Measurements from ENCODE around the gene ZNF57.
"Not testable (repeated sequence)": the region's sequence is repeated elsewhere in the genome, so short reads cannot be mapped to it uniquely, and the experiment has no call there.

The ZNF57 gene

DNA sequence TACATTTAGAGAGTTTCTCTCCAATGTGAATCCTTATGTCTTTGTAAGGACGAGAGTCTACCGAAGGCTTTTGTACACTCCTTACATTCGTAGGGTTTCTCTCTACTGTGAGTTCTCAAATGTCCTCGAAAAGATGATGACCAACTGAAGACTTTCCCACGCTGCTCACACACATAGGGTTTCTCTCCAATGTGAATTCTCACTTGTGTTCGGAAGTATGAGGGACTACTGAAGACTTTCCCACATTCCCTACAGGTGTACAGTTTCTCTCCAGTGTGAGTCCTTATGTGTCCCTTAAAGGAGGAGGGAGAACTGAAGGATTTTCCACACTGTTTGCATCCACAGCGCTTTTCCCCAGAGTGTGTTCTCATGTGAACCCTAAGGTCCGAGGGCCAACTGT, 4.0 kb upstream of the ZNF57 start:
- DNase-seq (ENCODE audit: low read depth): no peak

DNA sequence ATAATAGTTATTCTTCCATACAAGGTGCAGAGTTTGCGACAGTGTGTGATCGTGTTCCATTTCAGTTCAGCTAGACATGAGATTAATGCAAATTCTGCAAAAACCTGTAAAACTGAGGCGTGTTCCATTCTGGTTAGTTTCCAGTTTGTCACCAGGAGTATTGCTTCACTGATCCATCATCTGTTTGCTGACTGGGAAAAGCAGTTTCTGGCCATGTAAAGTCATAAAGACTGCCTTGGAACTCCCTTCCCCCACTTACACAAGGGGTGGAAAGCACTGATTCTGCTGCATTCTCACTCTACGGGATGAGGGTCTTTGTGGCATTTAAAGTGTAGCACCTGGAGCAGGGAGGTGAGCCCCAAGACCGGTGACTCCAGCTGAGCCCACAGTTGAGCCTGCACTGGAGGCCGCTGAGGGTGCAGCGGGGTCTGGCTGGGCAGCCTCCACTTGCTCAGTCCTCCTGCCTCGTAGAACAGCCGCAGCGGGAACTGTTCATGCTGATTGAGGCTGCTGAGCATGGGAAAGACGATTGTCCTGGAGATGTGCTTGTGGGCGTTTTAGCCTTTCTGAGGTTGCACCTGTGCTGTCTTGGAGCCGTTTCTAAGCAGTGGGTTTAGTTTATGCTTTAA, 2.0 kb downstream of the ZNF57 start:
- DNase-seq (ENCODE audit: low read depth): no peak

DNA sequence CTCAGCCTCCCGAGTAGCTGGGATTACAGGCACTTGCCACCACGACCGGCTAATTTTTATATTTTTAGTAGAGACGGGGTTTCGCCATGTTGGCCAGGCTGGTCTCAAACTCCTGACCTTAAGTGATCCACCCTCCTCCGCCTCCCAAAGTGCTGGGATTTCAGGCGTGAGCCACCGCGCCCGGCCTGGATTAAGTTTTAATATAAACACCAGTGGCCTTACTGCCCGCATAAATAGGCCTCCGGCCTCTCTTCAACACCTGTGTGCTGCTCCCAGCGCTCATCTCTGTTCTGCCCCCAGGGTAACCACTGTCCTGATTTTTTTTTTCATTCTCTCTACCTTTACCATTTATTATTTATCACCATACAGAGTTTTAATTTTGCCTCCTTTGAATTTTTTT, 2.6 kb downstream of the ZNF57 start:
- not testable (repeated sequence) for DNase-seq (ENCODE audit: low read depth)

DNA sequence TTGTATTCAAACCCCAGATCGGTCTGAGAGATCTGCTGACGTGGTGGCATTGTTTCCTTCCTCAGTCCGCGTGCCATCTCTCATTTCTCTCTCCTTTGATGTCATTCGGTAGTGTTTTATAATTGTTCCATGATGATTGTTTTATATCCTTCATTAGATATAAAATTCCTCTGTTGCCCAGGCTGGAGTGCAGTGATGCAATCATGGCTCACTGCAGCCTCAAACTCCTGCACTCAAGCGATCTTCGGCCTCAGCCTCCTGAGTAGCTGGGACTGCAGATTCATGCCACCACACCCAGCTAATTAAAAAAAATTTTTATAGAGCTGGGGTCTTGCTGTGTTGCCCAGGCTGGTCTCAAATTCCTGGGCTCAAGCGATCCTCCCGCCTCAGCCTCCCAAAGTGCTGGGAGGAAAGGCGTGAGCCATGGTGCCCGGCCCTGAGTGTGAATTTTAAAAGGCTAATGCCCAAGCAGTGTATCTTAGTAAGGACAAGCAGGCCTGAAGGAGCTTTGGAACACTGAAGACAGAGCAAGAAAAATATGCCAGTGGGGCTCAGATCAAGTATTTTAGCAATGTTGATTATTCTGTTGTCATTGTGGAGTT, 5.3 kb downstream of the ZNF57 start:
- DNase-seq (ENCODE audit: low read depth): no peak

DNA sequence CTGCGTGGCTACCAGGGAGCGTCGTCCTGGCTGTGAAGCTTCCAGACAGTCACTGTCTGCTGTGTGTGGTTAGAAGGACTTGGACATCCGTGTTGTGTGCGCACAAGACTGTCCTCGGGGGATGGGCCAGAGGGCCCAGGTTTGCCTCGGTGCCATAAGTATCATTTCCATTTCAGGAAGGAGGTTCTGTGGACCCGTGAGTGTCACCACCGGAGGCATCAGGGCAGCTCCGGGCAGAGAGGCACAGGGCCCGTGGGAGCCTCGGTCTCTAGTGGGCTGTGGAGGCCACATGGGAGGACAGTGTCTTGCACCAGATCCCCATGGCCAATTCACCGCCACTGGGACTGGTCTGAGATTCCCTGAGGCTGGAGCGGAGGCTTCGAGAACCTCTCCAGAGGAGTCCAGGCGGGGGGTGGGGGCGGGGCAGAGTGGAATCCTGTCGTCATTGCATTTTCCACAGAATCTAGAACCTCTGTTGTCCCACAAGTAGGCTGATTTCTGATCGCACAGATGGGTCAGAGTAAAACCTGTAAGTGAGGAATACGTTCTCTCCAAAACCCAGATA, 6.0 kb downstream of the ZNF57 start:
- DNase-seq (ENCODE audit: low read depth): no peak

DNA sequence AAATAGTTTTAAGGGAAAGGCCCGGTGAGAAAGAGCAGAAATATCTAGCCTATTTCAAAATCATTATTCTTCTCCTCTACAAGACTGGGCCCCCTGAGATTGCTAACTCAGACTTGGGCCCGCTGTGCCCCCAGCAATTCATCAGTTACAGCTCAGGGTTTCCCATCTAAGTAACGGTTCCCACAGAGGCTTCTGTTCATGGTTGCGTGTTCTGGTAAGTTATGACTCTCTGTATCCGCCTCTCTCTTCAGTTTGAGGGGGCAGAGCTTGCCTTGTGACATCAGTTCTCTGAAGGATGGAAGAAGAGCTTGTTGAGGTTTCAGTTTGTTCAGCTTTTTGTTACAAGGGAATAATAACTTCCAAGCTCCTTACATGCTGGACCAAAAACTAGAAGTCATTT, 11.6 kb downstream of the ZNF57 start:
- DNase-seq (ENCODE audit: low read depth): no peak

DNA sequence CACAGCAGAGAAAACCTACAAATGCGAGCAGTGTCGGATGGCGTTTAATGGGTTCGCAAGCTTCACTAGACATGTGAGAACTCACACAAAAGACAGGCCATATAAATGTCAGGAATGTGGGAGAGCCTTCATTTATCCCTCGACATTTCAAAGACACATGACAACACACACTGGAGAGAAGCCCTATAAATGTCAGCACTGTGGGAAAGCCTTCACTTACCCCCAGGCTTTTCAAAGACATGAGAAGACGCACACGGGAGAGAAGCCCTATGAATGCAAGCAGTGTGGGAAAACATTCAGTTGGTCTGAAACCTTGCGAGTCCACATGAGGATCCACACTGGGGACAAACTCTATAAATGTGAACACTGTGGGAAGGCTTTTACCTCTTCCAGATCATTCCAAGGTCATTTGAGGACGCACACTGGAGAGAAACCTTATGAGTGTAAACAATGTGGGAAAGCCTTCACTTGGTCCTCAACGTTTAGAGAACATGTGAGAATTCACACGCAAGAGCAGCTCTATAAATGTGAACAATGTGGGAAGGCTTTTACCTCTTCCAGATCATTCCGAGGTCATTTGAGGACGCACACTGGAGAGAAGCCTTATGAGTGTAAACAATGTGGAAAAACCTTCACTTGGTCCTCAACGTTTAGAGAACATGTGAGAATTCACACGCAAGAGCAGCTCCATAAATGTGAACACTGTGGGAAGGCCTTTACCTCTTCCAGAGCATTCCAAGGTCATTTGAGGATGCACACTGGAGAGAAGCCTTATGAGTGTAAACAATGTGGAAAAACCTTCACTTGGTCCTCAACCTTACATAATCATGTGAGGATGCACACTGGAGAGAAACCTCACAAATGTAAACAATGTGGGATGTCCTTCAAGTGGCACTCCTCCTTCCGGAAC, 16.8 kb downstream of the ZNF57 start:
- no peak for DNase-seq (ENCODE audit: low read depth)

DNA sequence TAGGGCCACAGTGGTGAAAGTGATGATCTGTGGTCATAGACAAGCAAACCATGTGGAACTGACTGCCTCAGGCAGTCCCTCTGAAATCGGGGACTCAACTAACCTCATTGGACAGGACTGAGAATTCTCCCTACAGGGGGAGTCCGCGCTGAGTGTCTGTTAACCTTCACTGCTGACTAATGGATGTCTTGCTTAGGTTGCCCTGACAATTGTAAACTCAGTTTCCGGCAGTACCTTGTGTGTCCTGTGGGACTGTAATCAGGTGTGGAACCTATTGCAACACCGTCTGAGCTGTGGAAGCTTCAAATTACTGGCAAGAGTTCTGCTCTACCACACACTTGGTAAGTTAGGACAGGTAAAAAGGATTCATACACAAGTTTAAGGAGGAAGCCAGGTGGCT, 22.3 kb downstream of the ZNF57 start:
- DNase-seq (ENCODE audit: low read depth): no peak

DNA sequence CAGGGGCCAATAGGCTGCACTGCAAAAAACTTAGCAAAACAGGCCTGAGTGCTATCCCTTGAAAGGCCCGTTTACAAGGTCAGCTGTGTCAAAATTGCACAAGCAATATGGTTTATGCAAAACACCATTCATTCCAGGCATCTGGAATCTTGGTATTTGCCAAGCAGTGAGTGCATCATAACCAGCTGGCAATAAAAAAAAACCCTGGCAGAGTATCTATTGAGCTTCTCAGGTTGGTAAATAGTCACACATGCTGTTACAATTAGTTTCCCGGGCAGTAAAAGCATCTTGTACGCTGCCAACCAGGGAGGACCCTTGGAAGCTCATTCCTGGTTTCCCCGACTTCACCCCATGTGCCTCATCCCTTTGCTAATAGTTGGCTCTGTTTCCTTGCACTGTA, 22.8 kb downstream of the ZNF57 start:
- DNase-seq (ENCODE audit: low read depth): no peak

DNA sequence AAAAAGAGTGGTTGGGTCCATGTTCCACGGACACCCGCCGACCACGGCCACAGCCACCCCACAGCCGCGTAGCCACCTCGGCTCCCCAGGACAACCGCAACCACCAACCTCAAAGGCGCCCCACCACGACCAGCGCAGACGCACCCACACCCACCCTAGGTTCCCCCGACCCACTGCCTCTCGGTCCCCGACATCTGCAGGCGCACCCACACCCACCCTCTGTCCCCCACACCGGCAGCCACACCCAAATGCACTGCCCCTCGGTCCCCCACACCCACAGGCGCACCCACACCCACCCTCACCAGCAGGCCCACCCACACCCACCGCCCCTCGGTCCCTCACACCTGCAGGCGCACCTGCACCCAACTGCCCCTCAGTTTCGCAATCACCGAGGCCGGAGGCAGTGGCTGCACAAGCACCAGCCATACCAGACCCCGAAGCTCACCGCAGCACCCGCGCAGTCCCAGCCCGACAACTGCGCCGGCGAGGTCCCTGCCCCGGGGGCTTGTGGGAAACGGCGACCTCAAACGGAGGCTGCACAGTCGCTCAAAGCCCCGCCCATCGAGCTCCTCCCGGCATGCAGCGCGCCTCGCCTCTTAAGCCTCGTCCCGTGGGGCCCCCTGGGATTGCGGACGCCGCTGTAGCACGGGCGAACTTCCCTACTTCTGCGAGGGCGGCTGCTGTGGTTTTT, 25.8 kb downstream of the ZNF57 start:
- no peak for DNase-seq (ENCODE audit: low read depth)

DNA sequence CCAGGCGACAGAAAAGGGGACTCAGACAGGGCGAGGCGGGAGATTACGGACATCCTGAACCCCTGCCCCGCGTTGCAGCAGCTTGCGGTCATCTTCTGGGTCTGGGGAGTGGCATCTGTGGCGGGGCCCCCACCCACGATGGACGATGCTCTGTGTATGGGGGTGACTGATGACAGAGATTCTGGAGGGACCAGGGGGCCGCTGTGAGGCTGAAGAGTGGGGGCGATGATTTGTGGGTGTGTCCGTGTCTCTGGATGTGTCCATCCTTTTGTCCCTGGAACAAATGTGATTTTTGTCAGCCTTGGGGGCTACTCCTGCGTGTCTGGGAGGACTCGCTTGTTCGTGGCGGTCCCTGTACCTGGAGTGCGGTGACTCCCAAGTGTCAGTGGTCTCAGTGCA, 26.3 kb downstream of the ZNF57 start:
- no peak for DNase-seq (ENCODE audit: low read depth)

DNA sequence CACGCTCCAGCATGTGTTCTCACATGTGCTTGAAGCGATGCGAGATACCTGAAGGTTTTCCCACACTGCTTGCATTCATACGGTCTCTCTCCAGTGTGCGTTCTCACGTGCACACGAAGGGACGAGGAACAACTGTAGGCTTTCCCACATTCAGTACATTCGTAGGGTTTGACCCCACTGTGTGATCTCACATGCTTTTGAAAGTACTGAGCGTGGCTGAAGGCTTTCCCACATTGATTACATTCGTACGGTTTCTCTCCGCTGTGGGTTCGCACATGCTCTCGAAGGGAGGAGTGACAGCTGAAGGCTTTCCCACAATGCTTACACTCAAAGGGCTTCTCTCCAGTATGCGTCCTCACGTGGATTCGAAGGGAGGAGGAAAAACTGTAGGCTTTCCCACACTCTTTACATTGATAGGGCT, 32.8 kb downstream of the ZNF57 start:
- DNase-seq (ENCODE audit: low read depth): no peak

DNA sequence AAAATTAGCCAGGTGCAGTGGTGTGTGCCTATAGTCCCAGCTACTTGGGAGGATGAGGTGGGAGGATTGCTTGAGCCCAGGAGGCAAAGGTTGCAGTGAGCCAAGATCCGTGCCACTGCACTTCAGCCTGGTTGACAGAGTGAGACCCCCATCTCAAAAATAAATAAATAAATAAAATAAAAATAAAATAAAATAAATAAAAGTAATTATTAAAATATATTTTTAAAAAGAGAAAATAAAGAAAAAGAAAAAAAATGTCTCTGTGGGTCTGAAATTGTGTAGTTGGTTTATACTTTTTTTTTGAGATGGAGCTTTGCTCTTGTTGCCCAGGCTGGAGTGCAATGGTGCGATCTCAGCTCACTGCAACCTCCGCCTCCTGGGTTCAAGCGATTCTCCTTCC, 35.1 kb downstream of the ZNF57 start:
- DNase-seq (ENCODE audit: low read depth): not testable (repeated sequence)

DNA sequence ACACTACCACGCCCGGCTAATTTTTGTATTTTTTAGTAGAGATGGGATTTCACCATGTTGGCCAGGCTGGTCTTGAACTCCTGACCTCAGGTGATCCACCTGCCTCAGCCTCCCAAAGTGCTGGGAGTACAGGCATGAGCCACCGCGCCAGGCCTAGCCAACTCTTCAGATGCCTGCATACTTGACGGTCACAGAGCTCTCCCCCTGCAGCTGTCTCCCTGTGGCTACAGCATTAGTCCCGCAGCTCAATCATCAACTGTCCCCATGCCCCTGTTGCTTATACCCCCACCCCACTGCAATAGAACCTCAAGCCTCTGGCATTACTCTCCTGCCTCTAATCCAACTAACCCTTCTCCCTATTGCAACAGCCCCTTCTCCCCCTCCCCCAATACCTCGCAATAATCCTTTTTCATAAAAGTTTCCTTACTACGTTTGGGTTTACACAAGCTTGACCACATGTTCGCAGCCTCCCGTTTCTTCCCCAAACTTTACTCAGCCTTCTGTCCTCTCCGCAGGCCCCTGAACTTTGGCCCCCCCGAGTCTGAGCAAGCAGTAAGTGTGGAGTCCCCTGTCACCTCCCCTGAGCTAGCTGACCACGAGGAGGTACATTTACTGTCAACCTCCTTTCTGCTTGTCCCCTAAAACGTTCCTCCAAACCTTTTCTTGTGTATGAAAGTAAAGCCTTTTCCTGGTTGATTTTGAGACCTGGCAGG, 42.4 kb downstream of the ZNF57 start:
- no peak for DNase-seq (ENCODE audit: low read depth)

DNA sequence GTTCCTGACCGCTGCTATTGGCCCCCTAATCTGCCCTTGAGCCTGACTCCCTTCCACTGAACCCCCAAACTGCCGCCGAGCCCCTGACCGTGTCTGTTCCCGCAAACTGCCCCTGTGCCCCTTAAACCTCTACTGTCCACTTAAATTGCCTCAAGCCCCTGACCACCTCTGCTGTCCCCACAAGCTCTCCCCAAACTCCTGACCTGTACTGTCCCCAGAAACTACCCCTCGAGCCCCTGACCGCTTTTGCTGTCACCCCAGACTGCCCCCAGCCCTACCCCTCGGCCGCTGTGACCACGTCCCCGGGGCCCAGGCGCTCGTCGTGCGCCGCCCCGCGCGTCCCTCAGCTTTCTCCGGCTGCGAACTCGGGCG, 43.7 kb downstream of the ZNF57 start:
- DNase-seq (ENCODE audit: low read depth): no peak

DNA sequence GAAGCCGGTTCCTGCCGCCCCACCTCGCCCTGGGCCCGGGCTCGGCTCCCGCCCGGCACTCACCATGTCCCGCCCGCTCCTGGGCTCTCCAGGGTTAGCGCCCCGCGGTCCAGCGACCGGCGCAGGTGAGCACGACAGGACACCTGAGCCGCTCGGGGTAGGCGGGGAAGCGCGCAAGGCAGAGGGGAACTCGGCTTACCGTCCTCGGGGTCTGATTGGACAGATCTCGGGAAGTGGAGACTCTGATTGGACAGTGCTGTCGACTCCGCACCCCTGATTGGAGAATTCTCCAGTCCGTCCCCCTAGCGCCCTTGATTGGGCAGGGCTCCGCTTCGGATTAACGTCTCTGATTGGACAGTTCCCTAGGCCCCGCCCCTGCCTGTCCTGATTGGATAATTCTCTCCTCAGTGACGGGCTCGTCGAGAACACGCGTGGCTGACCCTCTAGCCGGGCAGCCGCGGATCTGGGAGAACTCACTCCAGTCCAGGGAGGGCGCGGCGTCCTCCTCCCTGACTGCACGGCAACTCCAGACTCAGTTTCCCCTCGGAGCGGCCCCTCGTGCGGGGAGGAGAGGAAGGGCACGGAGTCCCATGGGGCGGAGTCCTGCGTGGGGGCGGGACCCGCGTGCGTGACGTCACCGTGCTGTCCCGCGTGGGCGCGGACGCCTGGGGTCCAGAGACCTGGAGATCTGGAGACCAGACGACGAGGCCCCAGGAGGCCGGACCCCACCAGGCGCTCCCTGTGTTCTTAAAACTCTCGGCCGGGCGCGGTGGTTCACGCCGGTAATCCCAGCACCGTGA, 44.2 kb downstream of the ZNF57 start, which contains the start of gene ZNF77:
TSS of gene ZNF77 (minus strand) at position 197 of the 800 bp plus-strand sequence. CDS start at position 66, 131 bp downstream.
- peak; percentile 89 for DNase-seq (ENCODE audit: low read depth)

DNA sequence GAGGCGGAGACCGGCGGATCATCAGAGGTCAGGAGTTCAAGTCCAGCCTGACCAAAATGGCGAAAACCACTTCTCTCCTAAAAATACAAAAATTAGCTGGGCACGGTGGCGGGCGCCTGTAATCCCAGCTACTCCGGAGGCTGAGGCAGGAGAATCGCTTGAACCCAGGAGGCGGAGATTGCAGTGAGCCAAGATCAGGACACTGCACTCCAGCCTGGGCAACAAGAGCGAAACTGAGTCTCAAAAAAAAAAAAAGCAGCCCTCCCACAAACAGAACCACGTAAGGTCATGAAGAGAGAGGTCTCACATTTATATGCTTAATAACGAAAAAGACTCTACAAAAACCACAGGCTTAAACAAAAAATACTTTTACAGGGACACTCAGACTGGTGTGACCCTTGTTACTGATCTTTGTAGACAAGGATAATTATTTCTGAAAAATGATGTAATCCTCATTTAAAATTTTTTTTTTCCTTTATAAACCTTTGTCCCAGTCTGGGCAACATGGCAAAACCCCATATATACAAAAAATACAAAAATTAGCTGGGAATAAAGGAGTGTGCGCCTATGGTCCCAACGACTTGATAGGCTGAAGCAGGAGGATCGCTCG, 45.0 kb downstream of the ZNF57 start:
- DNase-seq (ENCODE audit: low read depth): no peak

DNA sequence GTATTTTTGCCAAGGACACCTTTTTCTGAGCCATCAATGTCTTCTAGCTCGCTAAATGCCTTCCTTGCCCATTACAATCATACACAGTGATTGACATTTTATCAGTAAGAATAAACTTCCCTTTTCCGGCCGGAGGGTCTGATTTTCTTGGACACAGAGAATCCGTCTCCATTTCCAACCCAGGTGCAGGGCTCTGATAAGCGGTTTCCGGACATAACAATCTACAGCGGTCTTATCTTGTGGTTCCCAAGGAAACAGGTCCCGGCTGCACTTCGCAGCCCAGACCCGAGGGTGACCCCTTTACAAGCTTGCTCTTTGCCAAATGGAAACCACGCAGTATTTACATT, 49.2 kb downstream of the ZNF57 start:
- DNase-seq (ENCODE audit: low read depth): no peak

DNA sequence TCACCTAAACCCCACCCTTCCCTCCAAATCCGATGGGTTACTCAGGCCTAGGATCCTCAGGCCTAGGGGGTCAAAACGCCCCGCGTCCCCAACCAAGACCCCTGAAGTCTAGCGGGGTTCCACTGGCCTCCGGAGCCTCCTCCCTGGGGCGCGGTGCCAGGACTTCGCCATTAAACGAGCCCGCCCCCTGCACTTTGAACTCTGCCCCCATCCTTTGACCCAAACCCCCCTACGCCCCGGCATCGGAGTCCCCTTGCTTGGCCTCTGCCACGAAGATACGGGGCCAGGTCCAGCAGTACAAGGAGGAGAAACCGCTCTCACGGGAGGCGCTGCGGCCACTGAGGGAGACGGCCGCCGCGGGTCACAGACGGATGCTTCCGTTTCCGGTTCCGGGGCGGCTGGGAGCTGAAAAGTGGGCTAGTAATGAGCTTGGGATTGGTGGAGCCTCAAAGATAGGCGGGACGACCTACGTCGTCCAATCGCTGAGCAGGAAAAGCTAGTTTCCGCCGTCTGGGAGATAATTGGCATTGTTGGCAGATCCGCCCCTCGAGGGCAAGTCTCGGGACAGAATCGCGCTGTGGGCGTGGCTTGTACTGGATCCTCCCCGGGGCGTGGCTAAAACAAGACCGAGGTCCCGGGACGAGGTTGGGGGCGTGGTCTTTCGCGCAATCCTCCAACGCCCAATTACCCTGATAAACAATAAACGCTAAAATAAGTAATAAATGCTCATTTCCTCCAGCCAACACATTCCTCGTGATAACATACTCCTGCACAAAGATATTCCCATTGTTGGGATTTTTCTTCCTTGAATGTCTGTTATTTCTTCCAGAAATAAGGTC, 49.8 kb downstream of the ZNF57 start:
- peak; percentile 99 for DNase-seq (ENCODE audit: low read depth)
